ENCODE data around the gene NFATC1. TPM values are rescaled to one million over a fixed set of nuclear protein-coding genes. Genes with fewer than 3 reads are reported as not detected.

The NFATC1 gene
- total and polyA plus RNA-seq, 9 donors: 8.4 to 28.3 (median 12.2) TPM

GRCh38 chr18:79402209-79402576 is 6.5 kb downstream of the NFATC1 start:
- no peak overlapping the region for H3K27ac ChIP-seq
- WGBS, 3 donors: 94 to 98% (median 96%) methylated on average over 11 to 16 of the region's 16 CpGs
- peak in 1 of 5 donors; percentile 51 for DNase-seq
- H3K4me1 ChIP-seq (ENCODE audit: insufficient read depth): peaks cover 5% of the 10 kb centered on the region
- TF ChIP-seq POLR2A (IDR thresholded peaks at IDR 0.05) (no peak), EP300 (IDR thresholded peaks at IDR 0.05) (no peak), CTCF (IDR thresholded peaks at IDR 0.05) (no peak)
- H3K4me3 ChIP-seq: no peak overlapping the region
- intact Hi-C loops (cut with DNase I): no loop called here
- no peaks in the 10 kb centered on the region for H3K27me3 ChIP-seq
- H3K36me3 ChIP-seq: no peaks in the 10 kb centered on the region
- no peaks in the 10 kb centered on the region for H3K9me3 ChIP-seq

- Histone ChIP-seq H3K4me3 (no peak overlapping the region), H3K4me1 (ENCODE audit: insufficient read depth) (peaks cover 5% of the 10 kb centered on the region), H3K27me3 (no peaks in the 10 kb centered on the region), H3K36me3 (no peaks in the 10 kb centered on the region), H3K9me3 (no peaks in the 10 kb centered on the region), H3K27ac (no peak overlapping the region)
- DNase-seq: peak in 3 of 5 donors; percentile 57 to 72 (median 71)
- intact Hi-C loops (cut with DNase I): no loop called here
- TF ChIP-seq POLR2A (IDR thresholded peaks at IDR 0.05) (no peak), CTCF (IDR thresholded peaks at IDR 0.05) (no peak), EP300 (IDR thresholded peaks at IDR 0.05) (no peak)
- WGBS, 3 donors: 50 to 58% (median 50%) methylated on average over 27 of the region's 27 CpGs
Measured at GRCh38 chr18:79402977-79403722, 7.4 kb downstream of the NFATC1 start.

- H3K4me1 ChIP-seq (ENCODE audit: insufficient read depth): peaks cover 5% of the 10 kb centered on the region
- DNase-seq: peak in 2 of 5 donors; percentile 26 to 28
- intact Hi-C loops (cut with DNase I): no loop called here
- H3K36me3 ChIP-seq: no peaks in the 10 kb centered on the region
- no peaks in the 10 kb centered on the region for H3K9me3 ChIP-seq
- TF ChIP-seq CTCF (IDR thresholded peaks at IDR 0.05) (no peak), POLR2A (IDR thresholded peaks at IDR 0.05) (no peak), EP300 (IDR thresholded peaks at IDR 0.05) (no peak)
- H3K4me3 ChIP-seq: no peak overlapping the region
- 76 to 78% (median 77%) methylated on average over 31 of the region's 31 CpGs for WGBS, 3 donors
- no peaks in the 10 kb centered on the region for H3K27me3 ChIP-seq
- no peak overlapping the region for H3K27ac ChIP-seq
Measured at GRCh38 chr18:79403723-79404566, 8.2 kb downstream of the NFATC1 start.

- DNase-seq: peak in 2 of 5 donors; percentile 21 to 25
- Histone ChIP-seq H3K27me3 (no peaks in the 10 kb centered on the region), H3K4me3 (no peak overlapping the region), H3K4me1 (ENCODE audit: insufficient read depth) (peaks cover 5% of the 10 kb centered on the region), H3K27ac (no peak overlapping the region), H3K36me3 (no peaks in the 10 kb centered on the region), H3K9me3 (no peaks in the 10 kb centered on the region)
- intact Hi-C loops (cut with DNase I): no loop called here
- TF ChIP-seq CTCF (IDR thresholded peaks at IDR 0.05) (no peak), POLR2A (IDR thresholded peaks at IDR 0.05) (no peak), EP300 (IDR thresholded peaks at IDR 0.05) (no peak)
- WGBS, 3 donors: 89 to 95% (median 93%) methylated on average over 12 of the region's 12 CpGs
Measured at GRCh38 chr18:79404567-79404910, 8.8 kb downstream of the NFATC1 start.

Data from ovary (tissue), 9 donors.